Fibroblast of skin of abdomen (primary cell): ENCODE measurements around the gene MICAL2.

Experiments
- DNase-seq: peaks from one replicate; pipeline ENCODE4 v3.0.0-alpha.2; 2013

Gene MICAL2

GRCh38 chr11:12212821-12213185, 102.4 kb downstream of the MICAL2 start:
- no peak for DNase-seq

GRCh38 chr11:12213883-12214282, 103.5 kb downstream of the MICAL2 start:
- DNase-seq: peak; percentile 79

- DNase-seq: peak; percentile 44
Measured at GRCh38 chr11:12214751-12215150, 104.4 kb downstream of the MICAL2 start.

GRCh38 chr11:12215181-12215593, 104.8 kb downstream of the MICAL2 start:
- no peak for DNase-seq

GRCh38 chr11:12216041-12216451, 105.7 kb downstream of the MICAL2 start:
- DNase-seq: no peak

- DNase-seq: peak; percentile 34
Measured at GRCh38 chr11:12216671-12217374, 106.4 kb downstream of the MICAL2 start.

GRCh38 chr11:12217879-12218278, 107.5 kb downstream of the MICAL2 start:
- DNase-seq: no peak

- DNase-seq: no peak
Measured at GRCh38 chr11:12218909-12219308, 108.5 kb downstream of the MICAL2 start.

GRCh38 chr11:12219757-12220156, 109.4 kb downstream of the MICAL2 start:
- no peak for DNase-seq

- DNase-seq: no peak
Measured at GRCh38 chr11:12220305-12220704, 109.9 kb downstream of the MICAL2 start.

GRCh38 chr11:12221051-12221535, 110.7 kb downstream of the MICAL2 start:
- DNase-seq: no peak

- peak; percentile 47 for DNase-seq
Measured at GRCh38 chr11:12222055-12222792, 111.8 kb downstream of the MICAL2 start.

GRCh38 chr11:12223771-12224536, 113.6 kb downstream of the MICAL2 start:
- no peak for DNase-seq

GRCh38 chr11:12224537-12224893, 114.1 kb downstream of the MICAL2 start:
- DNase-seq: peak; percentile 58

- DNase-seq: no peak
Measured at GRCh38 chr11:12225046-12225739, 114.8 kb downstream of the MICAL2 start.

- no peak for DNase-seq
Measured at GRCh38 chr11:12226093-12226492, 115.7 kb downstream of the MICAL2 start.

- no peak for DNase-seq
Measured at GRCh38 chr11:12229450-12230229, 119.2 kb downstream of the MICAL2 start.

- peak; percentile 35 for DNase-seq
Measured at GRCh38 chr11:12232160-12232559, 121.8 kb downstream of the MICAL2 start.

GRCh38 chr11:12232817-12233601, 122.6 kb downstream of the MICAL2 start:
- peak; percentile 98 for DNase-seq

- DNase-seq: no peak
Measured at GRCh38 chr11:12233602-12233925, 123.2 kb downstream of the MICAL2 start.

GRCh38 chr11:12234221-12234620, 123.8 kb downstream of the MICAL2 start:
- no peak for DNase-seq
